Smooth muscle cell (in vitro differentiated cells): ENCODE measurements around the gene RUNX1. TPM values are rescaled to one million over a fixed set of nuclear protein-coding genes. Genes with fewer than 3 reads are reported as not detected.

Experiments
- DNase-seq: peaks from one replicate; lab custom pipeline; 2025; ENCODE audit not compliant: unreplicated experiment; lab: John Stamatoyannopoulos, UW
- H2AFZ ChIP-seq: fragments of 200-600 bp; sonication (generic); 2 replicates; pipeline ENCODE4 v1.6.0; 2016; ENCODE audit warnings: antibody characterized with exemption, low read depth, mild to moderate bottlenecking
- H3F3A ChIP-seq: fragments of 200-600 bp; sonication (generic); 2 replicates; pipeline ENCODE4 v1.6.0; 2017; ENCODE audit warnings: antibody characterized with exemption, low read depth
- H3K27ac ChIP-seq: fragments of 200-600 bp; sonication (generic); 2 replicates; pipeline ENCODE4 v1.5.1; 2016; ENCODE audit warnings: low read depth, mild to moderate bottlenecking
- H3K27me3 ChIP-seq: fragments of 200-600 bp; sonication (generic); 2 replicates; pipeline ENCODE4 v1.6.1; 2016; ENCODE audit warnings: low read depth, mild to moderate bottlenecking
- H3K36me3 ChIP-seq: fragments of 200-600 bp; sonication (generic); 2 replicates; pipeline ENCODE4 v1.5.1; 2016; ENCODE audit warnings: low read depth
- H3K4me1 ChIP-seq: fragments of 200-600 bp; sonication (generic); 2 replicates; pipeline ENCODE4 v1.5.1; 2016; ENCODE audit warnings: low read depth
- H3K4me2 ChIP-seq: fragments of 200-600 bp; sonication (generic); 2 replicates; pipeline ENCODE4 v1.6.0; 2016; ENCODE audit warnings: mild to moderate bottlenecking
- H3K4me3 ChIP-seq: fragments of 200-600 bp; sonication (generic); 2 replicates; pipeline ENCODE4 v1.5.1; 2016; ENCODE audit warnings: mild to moderate bottlenecking
- H3K79me2 ChIP-seq: fragments of 200-600 bp; sonication (generic); 2 replicates; pipeline ENCODE4 v1.6.0; 2016; ENCODE audit warnings: low read depth, mild to moderate bottlenecking
- H3K9ac ChIP-seq: fragments of 200-600 bp; sonication (generic); 2 replicates; pipeline ENCODE4 v1.6.0; 2016; ENCODE audit warnings: low read depth
- H3K9me3 ChIP-seq: fragments of 200-600 bp; sonication (generic); replicated peaks from 2 replicates; pipeline ENCODE4 v1.5.1; 2016; ENCODE audit warnings: low read depth
- H4K20me1 ChIP-seq: fragments of 200-600 bp; sonication (generic); 2 replicates; pipeline ENCODE4 v1.6.0; 2016; ENCODE audit warnings: low read depth
- CTCF ChIP-seq: fragments of 200-600 bp; sonication (generic); IDR thresholded peaks from 2 replicates; pipeline ENCODE4 v1.5.1; 2017; ENCODE audit warnings: borderline replicate concordance, mild to moderate bottlenecking, antibody characterized with exemption; ENCODE audit not compliant: insufficient read depth, poor library complexity, severe bottlenecking
- WGBS: methylation state at CpG from one replicate; pipeline ENCODE4 v1.1.7; 2016; ENCODE audit warnings: low lambda C conversion rate; 5-methylcytosine and 5-hydroxymethylcytosine counted together
- polyA plus RNA-seq: library from polyadenylated mRNA; unstranded; fragments of >200 nt; fragmentation: Nextera tagmentation; extraction: Ambion mirVana; gene quantifications from 2 replicates; pipeline ENCODE4 v1.2.1, GENCODE V29; 2016
- total RNA-seq: library from RNA; depleted of rRNA; stranded (reverse); fragments of >200 nt; gene quantifications from 2 replicates; pipeline ENCODE4 v1.2.3, GENCODE V29; 2014

Gene RUNX1
- total and polyA plus RNA-seq, 2 experiments from 2014 or later: 33.4 to 97.6 TPM

GRCh38 chr21:35070436-35070835, 21.3 kb upstream of the RUNX1 start:
- Histone ChIP-seq H3K9ac (no peak overlapping the region), H3K4me3 (no peak overlapping the region), H3K27me3 (no peaks in the 10 kb centered on the region), H3F3A (peaks cover 20% of the 10 kb centered on the region), H3K79me2 (no peaks in the 10 kb centered on the region), H4K20me1 (no peaks in the 10 kb centered on the region), H2AFZ (no peak overlapping the region), H3K9me3 (no peaks in the 10 kb centered on the region), H3K4me2 (no peak overlapping the region), H3K36me3 (no peaks in the 10 kb centered on the region), H3K27ac (peak overlapping the region; percentile 65), H3K4me1 (peaks cover 19% of the 10 kb centered on the region)
- TF ChIP-seq CTCF: no peak
- WGBS: 79% methylated on average over 5 of the region's 5 CpGs
- DNase-seq: no peak

GRCh38 chr21:35066824-35067223, 17.7 kb upstream of the RUNX1 start:
- Histone ChIP-seq H3K4me3 (no peak overlapping the region), H3K36me3 (no peaks in the 10 kb centered on the region), H3K9me3 (no peaks in the 10 kb centered on the region), H3K79me2 (no peaks in the 10 kb centered on the region), H4K20me1 (no peaks in the 10 kb centered on the region), H3K9ac (no peak overlapping the region), H3K4me1 (peaks cover 6% of the 10 kb centered on the region), H3K27ac (no peak overlapping the region), H2AFZ (no peak overlapping the region), H3K27me3 (no peaks in the 10 kb centered on the region), H3K4me2 (no peak overlapping the region), H3F3A (no peaks in the 10 kb centered on the region)
- 96% methylated on average over 4 of the region's 4 CpGs for WGBS
- no peak for DNase-seq
- no peak for TF ChIP-seq CTCF

GRCh38 chr21:35063428-35064172, 14.5 kb upstream of the RUNX1 start:
- no peaks in the 10 kb centered on the region for H3K36me3 ChIP-seq
- no peaks in the 10 kb centered on the region for H4K20me1 ChIP-seq
- H3K9me3 ChIP-seq: no peaks in the 10 kb centered on the region
- no peak overlapping the region for H3K27ac ChIP-seq
- TF ChIP-seq CTCF: no peak
- H3K9ac ChIP-seq: no peak overlapping the region
- no peaks in the 10 kb centered on the region for H3F3A ChIP-seq
- H3K4me3 ChIP-seq: no peak overlapping the region
- H3K4me2 ChIP-seq: no peak overlapping the region
- H3K27me3 ChIP-seq: no peaks in the 10 kb centered on the region
- H3K79me2 ChIP-seq: no peaks in the 10 kb centered on the region
- 87% methylated on average over 6 of the region's 6 CpGs for WGBS
- DNase-seq: no peak
- H2AFZ ChIP-seq: no peak overlapping the region
- no peaks in the 10 kb centered on the region for H3K4me1 ChIP-seq

GRCh38 chr21:35062016-35062415, 12.9 kb upstream of the RUNX1 start:
- 96% methylated on average over 3 of the region's 3 CpGs for WGBS
- no peak overlapping the region for H3K9ac ChIP-seq
- TF ChIP-seq CTCF: no peak
- no peak for DNase-seq
- no peaks in the 10 kb centered on the region for H3K4me1 ChIP-seq
- H3K4me3 ChIP-seq: no peak overlapping the region
- no peak overlapping the region for H3K27ac ChIP-seq
- H3K36me3 ChIP-seq: no peaks in the 10 kb centered on the region
- H4K20me1 ChIP-seq: no peaks in the 10 kb centered on the region
- H2AFZ ChIP-seq: no peak overlapping the region
- no peaks in the 10 kb centered on the region for H3K27me3 ChIP-seq
- no peaks in the 10 kb centered on the region for H3K79me2 ChIP-seq
- no peaks in the 10 kb centered on the region for H3K9me3 ChIP-seq
- no peaks in the 10 kb centered on the region for H3F3A ChIP-seq
- H3K4me2 ChIP-seq: no peak overlapping the region
